Measurements from ENCODE around the gene NFKBIB. TPM values are rescaled to one million over a fixed set of nuclear protein-coding genes. Genes with fewer than 3 reads are reported as not detected.

NFKBIB gene
- total RNA-seq, 1 experiment from 2014 or later = 49.6 TPM

DNA sequence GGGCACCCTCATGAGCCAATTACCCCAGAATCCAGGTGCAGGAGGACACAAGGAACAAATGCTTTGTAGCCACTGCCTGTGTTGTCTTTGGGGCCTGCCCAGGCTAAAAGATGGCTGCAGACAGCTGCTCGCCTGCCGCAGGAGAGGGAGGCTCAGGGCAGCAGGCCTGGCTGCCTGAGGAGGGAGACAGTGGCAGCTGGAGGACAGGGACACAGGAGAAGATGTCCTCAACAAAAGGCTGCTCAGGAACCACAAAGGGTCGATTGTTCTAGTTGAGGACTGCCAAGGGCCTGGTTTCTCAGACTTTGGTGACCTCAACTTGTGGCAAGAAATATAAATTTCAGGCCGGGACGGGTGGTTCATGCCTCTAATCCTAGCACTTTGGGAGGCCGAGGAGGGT, 8.0 kb upstream of the NFKBIB start:
- H3K4me3 ChIP-seq = no peak overlapping the region
- DNase-seq = no peak
- no peaks in the 10 kb centered on the region for H3K27me3 ChIP-seq
- H3K36me3 ChIP-seq = peaks cover 19% of the 10 kb centered on the region
- H3K9me3 ChIP-seq = no peaks in the 10 kb centered on the region

DNA sequence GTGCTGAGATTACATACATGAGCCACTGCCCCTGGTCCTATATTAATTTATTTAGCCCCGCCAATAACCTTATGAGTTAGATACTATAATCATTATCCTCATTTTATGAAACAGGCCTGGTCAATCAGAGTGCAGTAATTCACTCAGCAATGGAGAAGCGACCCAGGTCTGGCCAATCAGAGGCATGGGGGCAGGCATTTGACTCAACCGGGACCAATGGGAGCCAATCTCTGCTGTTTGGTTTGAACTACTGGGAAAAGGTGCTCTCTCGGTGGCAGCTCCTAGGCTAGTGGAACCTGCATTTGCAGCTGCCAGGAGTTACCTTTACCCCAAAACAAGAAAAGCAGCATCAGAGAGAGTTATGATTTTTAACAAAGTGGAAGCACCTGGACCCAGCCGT, 6.9 kb upstream of the NFKBIB start:
- Histone ChIP-seq H3K9me3 (no peaks in the 10 kb centered on the region), H3K27me3 (no peaks in the 10 kb centered on the region), H3K36me3 (peaks cover 12% of the 10 kb centered on the region), H3K4me3 (no peak overlapping the region)
- no peak for DNase-seq

DNA sequence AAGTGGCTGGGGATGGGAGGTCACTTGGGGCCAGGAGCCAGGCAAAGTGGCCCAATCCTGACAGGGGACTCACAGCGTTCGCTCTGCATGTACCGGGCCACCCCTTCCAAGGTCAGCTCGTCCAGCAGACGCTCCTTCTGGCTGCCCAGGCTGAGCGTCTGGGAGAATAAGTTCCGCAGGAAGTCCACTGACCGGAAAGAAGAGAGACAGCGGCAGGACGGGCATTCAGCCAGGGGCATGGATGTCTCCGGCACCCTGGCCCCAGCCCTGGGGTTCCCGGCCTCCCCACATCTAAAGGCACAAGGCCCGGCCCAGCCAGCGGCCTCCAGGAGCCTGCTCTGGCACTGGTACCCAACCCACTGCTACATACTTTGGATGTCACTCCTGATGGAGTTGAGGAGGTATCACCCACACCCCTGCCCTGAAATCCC, 6.4 kb upstream of the NFKBIB start:
- no peaks in the 10 kb centered on the region for H3K27me3 ChIP-seq
- DNase-seq = no peak
- H3K36me3 ChIP-seq = peaks cover 9% of the 10 kb centered on the region; the same call in 1 of the 2 replicates
- no peak overlapping the region for H3K4me3 ChIP-seq
- H3K9me3 ChIP-seq = no peaks in the 10 kb centered on the region

DNA sequence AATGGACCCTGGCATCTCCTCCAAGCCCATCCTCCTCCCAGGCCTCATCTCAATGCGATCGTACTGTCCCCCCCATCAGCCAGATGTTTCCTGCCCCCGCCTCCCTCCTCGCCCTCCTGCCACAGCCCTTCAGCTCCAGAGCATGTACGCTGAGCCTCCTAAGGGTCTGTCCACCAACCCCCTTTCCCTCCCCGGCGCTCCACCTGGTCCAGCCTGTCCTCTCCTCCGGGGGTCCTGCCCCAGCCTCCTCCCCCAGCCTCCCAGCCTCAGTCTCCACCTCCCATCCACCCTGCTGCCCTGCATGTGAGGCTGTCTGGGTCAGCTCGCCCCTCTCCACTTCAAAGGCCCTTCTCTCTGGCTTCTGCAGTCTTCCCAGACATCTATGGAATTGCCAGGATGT, 4.8 kb upstream of the NFKBIB start:
- Histone ChIP-seq H3K27me3 (no peaks in the 10 kb centered on the region), H3K4me3 (no peak overlapping the region), H3K36me3 (no peaks in the 10 kb centered on the region), H3K9me3 (no peaks in the 10 kb centered on the region)
- no peak for DNase-seq

DNA sequence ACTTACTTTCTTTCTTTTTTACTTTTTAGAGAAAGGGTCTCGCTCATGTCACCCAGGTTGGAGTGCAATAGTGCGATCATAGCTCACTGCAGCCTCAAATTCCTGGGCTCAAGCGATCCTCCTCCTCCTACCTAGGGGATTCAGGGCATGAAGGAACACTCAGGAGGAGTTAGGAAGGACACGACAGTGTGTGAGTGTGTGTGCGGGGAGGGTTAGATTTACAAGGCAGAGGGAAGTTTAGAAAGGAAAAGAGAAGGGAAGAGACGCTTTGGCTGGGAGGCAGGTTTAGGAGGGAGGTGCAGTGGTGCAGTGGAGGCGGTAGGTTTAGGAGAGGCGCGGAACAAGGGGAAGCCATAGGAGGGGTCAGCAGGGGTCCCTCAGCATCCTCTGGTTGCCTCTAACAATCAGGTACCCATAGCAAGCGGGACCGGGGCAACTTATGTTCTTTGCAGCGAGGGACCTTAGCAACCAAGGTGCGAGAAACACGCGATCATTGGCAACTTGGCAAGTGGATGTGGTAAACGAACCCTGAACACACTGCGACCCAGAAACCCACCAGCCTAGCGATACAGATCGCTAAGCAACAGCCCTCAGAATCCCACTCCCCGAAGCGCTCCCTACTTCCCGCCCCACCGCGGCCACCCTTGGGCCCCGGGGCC, 852 bp upstream of the NFKBIB start:
- peaks cover 2% of the 10 kb centered on the region; the same call in 1 of the 2 replicates for H3K36me3 ChIP-seq
- H3K27me3 ChIP-seq = no peaks in the 10 kb centered on the region
- peaks cover 4% of the 10 kb centered on the region for H3K9me3 ChIP-seq
- DNase-seq = peak; percentile 16
- peak overlapping the region; percentile 79 for H3K4me3 ChIP-seq

DNA sequence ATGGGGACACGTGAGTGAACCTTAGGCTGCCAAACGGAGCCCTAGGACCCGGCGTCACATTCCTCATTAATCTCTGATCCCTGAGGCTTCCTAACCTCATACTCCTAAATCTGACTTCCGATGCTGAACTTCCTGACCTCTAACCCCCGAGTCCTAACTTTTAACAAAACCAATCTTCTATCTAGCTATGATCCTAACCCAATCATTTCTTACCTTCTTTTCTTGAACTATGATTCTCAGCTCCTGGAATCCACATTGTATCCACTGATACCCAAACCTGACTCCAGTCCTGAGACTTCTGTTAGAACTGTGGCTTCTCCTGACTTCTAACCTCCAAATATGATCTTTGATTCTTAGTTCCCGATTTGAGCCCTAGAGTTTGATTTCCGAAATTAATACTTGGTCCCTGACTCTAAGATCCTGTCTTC, 447 bp downstream of the NFKBIB start:
- H3K27me3 ChIP-seq = no peaks in the 10 kb centered on the region
- DNase-seq = no peak
- peaks cover 4% of the 10 kb centered on the region for H3K9me3 ChIP-seq
- H3K4me3 ChIP-seq = peak overlapping the region; percentile 79
- peaks cover 5% of the 10 kb centered on the region for H3K36me3 ChIP-seq

DNA sequence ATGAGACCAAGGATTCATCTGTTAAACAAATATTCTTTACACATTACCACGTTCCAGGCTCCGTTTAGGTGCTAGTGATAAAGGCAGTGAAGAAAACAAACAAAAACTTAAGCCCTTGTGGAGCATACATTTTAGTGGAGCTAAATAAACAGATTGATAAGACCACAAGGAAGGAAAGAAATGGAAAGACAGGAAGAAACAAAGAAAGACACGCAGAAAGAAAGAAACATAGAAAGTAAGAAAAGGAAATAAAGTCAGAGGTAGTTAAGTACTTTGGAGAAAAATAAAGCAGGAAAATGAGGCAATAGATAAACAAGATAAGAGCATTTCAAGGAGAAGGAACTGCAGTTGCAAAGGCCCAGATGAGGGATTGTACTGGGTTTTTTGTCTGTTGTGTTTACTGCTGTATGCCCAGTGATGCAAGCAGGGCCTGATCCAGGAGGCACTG, 998 bp downstream of the NFKBIB start:
- no peak for DNase-seq
- Histone ChIP-seq H3K36me3 (peaks cover 5% of the 10 kb centered on the region), H3K9me3 (peaks cover 4% of the 10 kb centered on the region), H3K4me3 (peak overlapping the region; percentile 79), H3K27me3 (no peaks in the 10 kb centered on the region)

DNA sequence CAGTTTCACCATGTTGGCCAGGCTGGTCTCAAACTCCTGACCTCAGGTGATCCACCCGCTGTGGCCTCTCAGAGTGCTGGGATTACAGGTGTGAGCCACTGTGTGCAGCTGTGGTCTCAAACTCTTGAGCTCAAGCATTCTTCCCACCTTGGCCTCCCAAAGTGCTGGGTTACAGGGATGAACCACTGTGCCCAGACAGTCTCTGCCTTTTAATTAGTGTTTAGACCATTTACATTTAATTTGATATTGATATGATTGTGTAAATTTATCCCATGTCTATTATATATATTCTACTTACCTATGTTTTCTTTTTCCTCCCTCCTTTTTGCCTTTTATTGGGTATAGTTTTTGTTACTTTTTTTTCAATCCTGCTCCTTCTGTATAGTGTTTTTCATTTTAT, 1.9 kb downstream of the NFKBIB start:
- H3K36me3 ChIP-seq = peaks cover 6% of the 10 kb centered on the region
- H3K4me3 ChIP-seq = no peak overlapping the region
- H3K9me3 ChIP-seq = peaks cover 4% of the 10 kb centered on the region
- H3K27me3 ChIP-seq = no peaks in the 10 kb centered on the region
- DNase-seq = no peak

DNA sequence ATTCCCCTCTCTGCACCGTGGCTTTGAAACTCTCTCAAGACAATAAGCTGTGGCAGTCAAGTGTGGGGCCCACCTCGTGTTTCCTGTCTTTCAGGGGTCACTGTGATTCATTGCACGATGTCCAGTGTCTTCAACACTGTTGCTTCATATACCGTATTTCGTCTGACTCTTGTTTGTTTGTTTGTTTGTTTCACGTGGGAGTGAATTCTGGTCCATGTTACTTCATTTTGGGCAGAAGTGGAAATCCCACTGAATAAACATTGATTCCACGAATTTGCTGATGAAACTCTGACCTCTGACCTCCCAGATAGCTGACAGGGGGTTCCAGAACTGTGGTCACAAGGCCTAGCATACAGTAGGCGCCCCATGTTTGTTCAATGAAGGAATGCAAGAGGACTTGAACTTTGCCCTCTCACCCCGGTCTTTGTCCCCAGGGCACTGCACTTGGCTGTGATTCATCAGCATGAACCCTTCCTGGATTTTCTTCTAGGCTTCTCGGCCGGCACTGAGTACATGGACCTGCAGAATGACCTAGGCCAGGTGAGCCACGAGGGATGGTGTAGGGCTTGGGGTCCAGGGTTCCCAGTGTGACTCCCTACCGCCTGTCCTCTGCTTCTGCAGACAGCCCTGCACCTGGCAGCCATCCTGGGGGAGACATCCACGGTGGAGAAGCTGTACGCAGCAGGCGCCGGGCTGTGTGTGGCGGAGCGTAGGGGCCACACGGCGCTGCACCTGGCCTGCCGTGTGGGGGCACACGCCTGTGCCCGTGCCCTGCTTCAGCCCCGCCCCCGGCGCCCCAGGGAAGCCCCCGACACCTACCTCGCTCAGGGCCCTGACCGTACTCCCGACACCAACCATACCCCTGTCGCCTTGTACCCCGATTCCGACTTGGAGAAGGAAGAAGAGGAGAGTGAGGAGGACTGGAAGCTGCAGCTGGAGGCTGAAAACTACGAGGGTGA, 5.1 kb downstream of the NFKBIB start:
- Histone ChIP-seq H3K36me3 (peaks cover 15% of the 10 kb centered on the region), H3K27me3 (no peaks in the 10 kb centered on the region), H3K4me3 (no peak overlapping the region), H3K9me3 (peaks cover 4% of the 10 kb centered on the region)
- DNase-seq = no peak

DNA sequence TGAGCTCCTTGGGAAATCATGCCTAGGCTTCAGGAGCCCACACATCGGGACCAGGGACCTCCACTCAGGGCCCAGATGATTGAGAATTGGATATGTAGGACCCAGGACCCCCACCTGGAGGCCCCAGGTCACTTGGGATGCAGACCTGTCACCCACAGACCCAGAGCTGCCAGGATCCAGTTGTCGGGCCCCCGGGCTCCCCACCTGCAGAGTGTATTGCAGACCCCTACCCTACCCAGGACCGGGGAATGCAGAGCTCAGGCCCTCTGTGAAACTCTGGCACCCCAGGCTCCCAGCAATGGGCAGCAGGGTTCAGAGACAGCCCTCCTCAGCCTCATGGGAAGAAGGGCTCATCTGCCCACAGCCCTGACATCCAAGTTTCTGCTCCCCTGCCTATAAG, 5.9 kb downstream of the NFKBIB start:
- Histone ChIP-seq H3K4me3 (no peak overlapping the region), H3K9me3 (peaks cover 4% of the 10 kb centered on the region), H3K27me3 (no peaks in the 10 kb centered on the region), H3K36me3 (peaks cover 15% of the 10 kb centered on the region)
- DNase-seq = no peak

DNA sequence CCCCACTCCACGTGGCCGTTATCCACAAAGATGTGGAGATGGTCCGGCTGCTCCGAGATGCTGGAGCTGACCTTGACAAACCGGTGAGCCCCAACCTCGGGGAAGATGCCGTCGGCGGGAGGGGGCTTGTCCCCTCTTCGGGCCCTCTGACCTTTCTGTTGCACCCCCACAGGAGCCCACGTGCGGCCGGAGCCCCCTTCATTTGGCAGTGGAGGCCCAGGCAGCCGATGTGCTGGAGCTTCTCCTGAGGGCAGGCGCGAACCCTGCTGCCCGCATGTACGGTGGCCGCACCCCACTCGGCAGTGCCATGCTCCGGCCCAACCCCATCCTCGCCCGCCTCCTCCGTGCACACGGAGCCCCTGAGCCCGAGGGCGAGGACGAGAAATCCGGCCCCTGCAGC, 7.5 kb downstream of the NFKBIB start:
- Histone ChIP-seq H3K27me3 (no peaks in the 10 kb centered on the region), H3K9me3 (no peaks in the 10 kb centered on the region), H3K4me3 (no peak overlapping the region), H3K36me3 (peaks cover 13% of the 10 kb centered on the region)
- no peak for DNase-seq

DNA sequence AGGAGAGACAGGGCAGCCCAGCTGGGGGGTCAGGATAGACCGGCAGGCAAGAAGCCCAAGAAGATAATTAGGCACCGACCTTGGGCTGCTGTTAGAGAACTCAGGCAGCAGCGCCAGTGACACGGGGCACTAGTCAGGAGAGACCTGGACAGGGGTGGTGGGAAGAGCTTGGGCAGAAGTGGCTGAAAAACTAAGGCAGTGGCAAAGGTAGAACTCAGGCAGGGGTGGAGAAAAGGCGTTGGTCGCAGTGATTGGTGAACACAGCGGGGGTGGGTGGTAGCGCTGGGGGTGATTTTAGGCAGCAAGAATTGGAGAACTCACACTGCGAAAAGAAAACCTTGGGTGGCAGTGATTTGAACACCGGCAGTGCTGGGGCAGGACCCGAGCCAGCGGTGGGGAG, 7.9 kb downstream of the NFKBIB start:
- no peaks in the 10 kb centered on the region for H3K27me3 ChIP-seq
- H3K36me3 ChIP-seq = peaks cover 13% of the 10 kb centered on the region
- no peaks in the 10 kb centered on the region for H3K9me3 ChIP-seq
- no peak overlapping the region for H3K4me3 ChIP-seq
- DNase-seq = no peak

DNA sequence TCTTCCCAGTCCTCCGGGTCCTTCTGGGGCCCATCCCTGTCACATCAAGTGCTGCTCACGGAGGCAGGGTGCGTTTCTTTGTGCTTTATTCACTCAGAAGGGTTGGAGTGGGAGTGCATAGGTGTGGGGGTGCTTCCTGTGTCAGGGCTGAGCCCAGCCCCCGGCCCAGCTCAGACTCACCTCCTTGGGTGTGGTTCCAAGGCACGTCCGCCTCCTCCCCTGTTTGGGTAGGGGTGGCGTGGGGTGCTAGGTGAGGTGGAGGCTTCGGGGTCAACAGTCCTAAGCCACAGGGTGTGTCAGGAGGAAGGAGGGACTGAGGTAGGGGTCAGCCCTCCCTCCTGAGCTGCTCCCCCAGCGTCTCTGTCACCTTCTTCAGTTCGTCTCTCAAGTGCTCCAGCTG, 9.1 kb downstream of the NFKBIB start:
- H3K27me3 ChIP-seq = no peaks in the 10 kb centered on the region
- no peak overlapping the region for H3K4me3 ChIP-seq
- no peaks in the 10 kb centered on the region for H3K9me3 ChIP-seq
- DNase-seq = no peak
- H3K36me3 ChIP-seq = peaks cover 13% of the 10 kb centered on the region

DNA sequence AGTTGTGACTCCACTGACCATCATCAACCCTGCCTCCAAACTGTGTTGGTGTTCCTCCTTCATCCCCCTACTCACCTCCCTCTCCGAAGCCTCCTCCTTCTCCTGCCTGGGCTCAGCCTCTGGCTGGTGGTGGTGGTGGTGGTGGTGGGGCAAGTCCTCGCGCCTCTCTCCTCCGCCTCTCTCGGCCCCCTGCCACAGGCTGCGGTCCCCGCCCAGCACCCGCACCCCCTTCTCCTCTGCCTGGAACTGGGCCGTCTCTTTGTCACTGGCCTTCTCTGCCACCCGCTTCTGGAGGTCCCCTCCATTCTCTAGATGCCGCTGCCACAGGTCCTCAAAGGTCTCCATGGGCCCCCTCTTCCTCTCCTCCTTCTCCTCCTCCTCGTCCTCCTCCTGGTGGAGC, 10.7 kb downstream of the NFKBIB start:
- DNase-seq = no peak
- H3K4me3 ChIP-seq = no peak overlapping the region
- no peaks in the 10 kb centered on the region for H3K9me3 ChIP-seq
- peaks cover 11% of the 10 kb centered on the region for H3K36me3 ChIP-seq
- no peaks in the 10 kb centered on the region for H3K27me3 ChIP-seq

DNA sequence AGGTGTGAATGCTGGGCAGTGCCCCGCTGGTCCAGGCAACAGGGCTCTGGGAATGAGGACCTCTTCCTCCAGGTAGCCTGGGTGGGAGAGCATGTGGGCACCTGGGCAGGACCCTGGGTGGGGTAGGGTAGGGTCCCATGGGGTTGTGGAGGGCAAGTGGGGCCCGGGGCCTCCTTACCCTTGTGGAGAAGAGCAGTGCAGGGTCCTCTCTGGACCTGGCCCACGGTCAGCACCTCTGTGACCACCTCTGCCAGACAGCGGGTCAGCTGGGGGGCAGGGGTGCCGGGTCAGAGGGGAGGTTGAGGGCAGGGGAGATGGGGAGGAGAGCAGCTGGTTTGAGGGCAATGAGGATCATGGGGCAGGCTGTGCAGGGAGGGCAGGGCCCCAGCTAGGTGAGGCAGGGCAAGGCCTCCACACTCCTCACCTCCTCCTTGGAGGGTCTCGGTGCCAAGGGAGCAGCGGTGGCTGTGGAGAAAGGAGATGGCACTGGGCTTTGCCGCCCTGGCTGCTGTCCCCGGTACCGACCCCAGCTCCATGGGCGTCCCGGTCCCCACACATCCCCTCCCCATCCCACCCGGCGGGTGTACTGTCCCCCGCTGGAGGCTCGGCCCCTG, 11.7 kb downstream of the NFKBIB start:
- H3K27me3 ChIP-seq = no peaks in the 10 kb centered on the region
- peaks cover 11% of the 10 kb centered on the region for H3K36me3 ChIP-seq
- no peaks in the 10 kb centered on the region for H3K9me3 ChIP-seq
- DNase-seq = no peak
- no peak overlapping the region for H3K4me3 ChIP-seq

DNA sequence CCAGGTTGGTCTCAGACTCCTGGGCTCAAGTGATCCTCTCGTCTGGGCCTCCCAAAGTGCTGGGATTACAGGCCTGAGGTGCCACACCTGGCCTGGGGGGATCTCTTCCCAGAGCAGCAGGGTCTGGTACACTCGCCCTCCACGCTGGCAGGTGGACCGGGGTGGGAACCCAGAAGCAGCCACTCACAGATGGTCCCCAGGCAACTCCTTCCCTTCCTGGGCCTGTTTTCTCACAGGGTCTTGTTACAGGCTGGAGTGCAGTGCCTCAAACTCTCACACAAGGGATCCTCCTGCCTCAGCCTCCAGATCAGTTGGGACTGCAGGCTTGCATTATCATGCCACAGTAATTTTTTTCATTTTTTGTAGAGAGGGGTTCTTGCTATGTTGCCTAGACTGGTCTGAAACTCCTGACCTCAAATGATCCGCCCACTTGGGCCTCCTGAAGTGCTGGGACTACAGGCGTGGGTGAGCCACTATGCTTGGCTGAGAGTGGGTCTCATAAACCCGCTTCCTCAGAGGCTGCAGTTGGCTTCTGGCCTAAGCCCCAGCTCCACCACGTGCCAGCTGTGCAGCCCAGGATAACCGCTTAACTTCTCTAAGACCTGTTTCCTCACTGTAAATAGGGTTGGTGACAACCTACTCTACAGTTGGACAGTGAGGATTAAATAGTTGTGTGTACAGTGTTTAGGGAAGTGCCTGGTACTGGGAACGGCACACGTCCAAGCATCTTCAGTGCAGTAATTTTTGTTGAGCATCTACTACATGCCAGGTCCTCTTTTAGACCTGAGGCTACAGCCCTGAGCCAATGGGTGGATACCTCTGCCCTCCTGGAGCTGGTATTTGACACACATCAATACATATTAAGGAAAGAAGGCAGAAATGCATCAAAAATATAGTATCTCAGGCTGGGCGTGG, 13.1 kb downstream of the NFKBIB start:
- Histone ChIP-seq H3K27me3 (no peaks in the 10 kb centered on the region), H3K36me3 (no peaks in the 10 kb centered on the region; the same call in 1 of the 2 replicates), H3K9me3 (no peaks in the 10 kb centered on the region), H3K4me3 (no peak overlapping the region)
- DNase-seq = peak; percentile 40

Measured in MG63 (cell line).